Cardiac fibroblast (primary cell): ENCODE data around the gene DIAPH2.

Experiments
- DNase-seq, 2 donors: peaks; one replicate each; pipeline versions ENCODE4 v3.0.0 to v3.0.0-alpha.2; 2010; ENCODE audit warnings: low read depth in 2 of 2
- H3K4me3 ChIP-seq, 2 donors: replicated peaks in 1 of 2; 1 replicate in 1 of 2; 2 replicates in 1 of 2; pipeline ENCODE4 v1.5.1; 2011; ENCODE audit warnings: low read depth in 2 of 2, low read length in 2 of 2, mild to moderate bottlenecking in 2 of 2, moderate library complexity in 1 of 2
- CTCF ChIP-seq: IDR thresholded peaks from one replicate; pipeline ENCODE4 v1.5.1; 2011; ENCODE audit warnings: low read depth, mild to moderate bottlenecking, low read length, inconsistent platforms

DIAPH2 gene

DNA sequence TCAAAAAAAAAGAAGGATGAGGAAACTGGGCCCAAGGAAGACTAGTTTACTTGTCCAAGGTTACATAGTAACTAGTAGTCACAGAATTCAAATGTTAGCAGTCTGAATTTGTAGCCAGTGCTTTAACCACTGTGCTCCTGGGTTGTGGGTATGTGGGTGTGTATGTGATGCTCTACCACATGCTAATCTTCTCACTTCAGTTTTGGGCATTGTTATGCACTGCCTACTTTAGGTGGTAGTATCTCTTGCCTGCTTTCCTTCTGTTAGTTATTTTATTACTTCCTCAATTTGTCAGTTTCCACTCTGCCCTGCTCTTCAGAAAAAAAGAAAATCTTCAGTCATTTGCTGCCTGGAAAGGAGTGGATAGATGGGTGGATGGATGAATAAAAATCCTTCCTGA lies 418.3 kb downstream of the DIAPH2 start:
- DNase-seq, result no peak
- TF ChIP-seq CTCF, result no peak

GRCh38 chrX:97109730-97110129 lies 425.1 kb downstream of the DIAPH2 start:
- H3K4me3 ChIP-seq, result no peak overlapping the region
- no peak for DNase-seq
- TF ChIP-seq CTCF, result no peak

More for the DNA sequence above, 418.3 kb downstream of the DIAPH2 start:
- H3K4me3 ChIP-seq, result no peak overlapping the region

DNA sequence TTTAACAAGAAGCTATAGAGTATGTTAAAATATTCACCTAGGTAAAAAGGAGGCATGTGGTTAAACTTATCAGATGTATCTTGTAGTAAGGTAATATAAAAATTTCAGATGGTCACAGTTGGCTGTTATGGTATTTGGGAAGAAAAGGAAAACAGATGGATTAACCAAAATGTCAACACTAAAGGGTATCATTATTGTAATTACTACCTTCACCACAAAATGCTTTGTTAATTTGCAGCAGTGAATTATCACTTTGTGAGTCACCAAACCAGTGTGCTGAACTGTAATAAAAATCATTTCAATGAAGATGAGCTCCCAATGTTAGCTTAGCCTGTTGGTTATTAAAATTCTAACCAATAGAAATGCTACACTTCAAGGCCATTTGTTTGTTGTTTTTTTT lies 432.9 kb downstream of the DIAPH2 start:
- TF ChIP-seq CTCF, result no peak
- no peak for DNase-seq
- no peak overlapping the region for H3K4me3 ChIP-seq

DNA sequence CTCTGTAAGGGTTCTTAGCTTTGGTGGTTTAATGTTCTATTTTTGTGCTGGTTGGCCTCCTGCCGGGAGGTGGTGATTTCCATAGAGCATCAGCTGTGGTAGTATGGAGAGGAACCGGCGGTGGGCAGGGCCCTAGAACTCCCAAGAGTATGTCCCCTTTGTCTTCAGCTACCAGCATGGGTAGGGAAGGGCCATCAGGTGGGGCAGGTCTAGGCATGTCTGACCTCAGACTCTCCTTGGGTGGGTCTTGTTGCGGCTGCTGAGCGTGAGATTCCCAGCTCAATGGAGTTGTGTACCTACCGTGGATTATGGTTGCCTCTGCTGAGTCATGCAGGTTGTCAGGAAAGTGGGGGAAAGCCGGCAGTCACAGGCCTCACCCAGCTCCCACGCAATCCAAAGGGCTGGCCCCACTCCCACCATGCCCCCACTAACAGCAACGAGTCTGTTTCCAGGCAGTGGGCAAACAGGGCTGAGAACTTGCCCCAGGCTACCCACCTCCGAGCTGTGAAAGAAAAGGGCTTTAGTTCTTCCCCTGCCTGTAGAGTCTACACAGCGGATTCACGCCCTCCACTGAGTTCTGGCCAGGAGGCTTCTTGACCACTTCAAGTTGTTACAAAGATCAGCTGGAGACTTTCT lies 434.9 kb downstream of the DIAPH2 start:
- no peak for DNase-seq

DNA sequence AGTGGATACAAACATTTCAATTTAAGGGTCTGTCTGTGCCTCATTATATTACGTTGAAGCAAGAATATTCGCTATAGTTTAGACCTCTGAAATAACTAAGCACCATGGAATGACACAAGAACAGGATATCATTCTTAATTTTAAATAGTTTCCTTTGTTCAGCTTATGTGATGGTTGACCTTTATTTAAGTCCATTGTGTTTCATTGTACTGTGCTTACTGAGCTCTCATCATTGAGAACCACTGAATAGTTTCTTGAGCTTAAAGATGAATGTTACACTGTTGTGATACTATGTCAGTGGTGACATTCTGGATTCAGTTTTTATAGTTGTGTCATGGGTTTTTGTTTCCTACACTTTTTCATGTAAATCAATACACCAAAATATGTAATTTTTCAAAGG lies 438.4 kb downstream of the DIAPH2 start:
- no peak for DNase-seq
- no peak for TF ChIP-seq CTCF
- no peak overlapping the region for H3K4me3 ChIP-seq

More for the DNA sequence above, 434.9 kb downstream of the DIAPH2 start:
- TF ChIP-seq CTCF, result no peak
- H3K4me3 ChIP-seq, result no peak overlapping the region

DNA sequence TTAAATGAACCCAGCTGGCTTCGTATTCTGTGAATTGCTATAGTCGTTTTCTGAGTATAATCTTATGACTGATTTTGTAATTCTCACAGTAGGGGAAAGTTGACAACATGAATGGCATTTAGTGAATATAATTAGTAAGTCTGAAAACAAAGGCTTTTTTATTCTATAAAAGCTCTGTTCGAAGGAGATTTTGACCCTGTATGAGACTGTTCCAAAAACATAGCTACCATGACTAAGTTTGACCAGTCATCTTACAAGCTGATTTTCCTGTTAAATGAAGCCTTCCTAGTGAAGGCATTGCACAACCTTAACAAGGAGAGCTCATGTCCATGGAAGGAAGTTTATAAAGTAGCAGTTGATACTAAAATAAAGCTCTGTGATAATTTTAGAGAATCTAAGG lies 441.4 kb downstream of the DIAPH2 start:
- DNase-seq, result peak; percentile 54 to 56
- no peak for TF ChIP-seq CTCF

More for the DNA sequence above, 441.4 kb downstream of the DIAPH2 start:
- no peak overlapping the region for H3K4me3 ChIP-seq
